ENCODE measurements around the gene CNNM2. TPM values are rescaled to one million over a fixed set of nuclear protein-coding genes. Genes with fewer than 3 reads are reported as not detected.
"Not testable (repeated sequence)": the region's sequence is repeated elsewhere in the genome, so short reads cannot be mapped to it uniquely, and the experiment has no call there.

Gene CNNM2
- total and polyA plus RNA-seq, 8 donors = 2.0 to 8.9 (median 5.9) TPM

GRCh38 chr10:103064956-103065355, 146.9 kb downstream of the CNNM2 start:
- Histone ChIP-seq H3K4me3 (no peak overlapping the region), H3K27me3 (no peaks in the 10 kb centered on the region), H3K4me1 (no peaks in the 10 kb centered on the region), H3K27ac (no peak overlapping the region), H3K9me3 (no peaks in the 10 kb centered on the region), H3K36me3 (no peaks in the 10 kb centered on the region)
- ATAC-seq (no peak), FAIRE-seq (no peak), DNase-seq (no peak)
- whole genome bisulfite sequencing, 2 donors = 90 to 95% methylated on average over 4 of the region's 4 CpGs
- intact Hi-C loops (cut with DNase I) = loop anchor here in 1 of 3 donors (5.0 kb wide), 1 partner anchor 148 kb away; the partner anchor contains the start of gene CNNM2
- TF ChIP-seq, protein P1, sequence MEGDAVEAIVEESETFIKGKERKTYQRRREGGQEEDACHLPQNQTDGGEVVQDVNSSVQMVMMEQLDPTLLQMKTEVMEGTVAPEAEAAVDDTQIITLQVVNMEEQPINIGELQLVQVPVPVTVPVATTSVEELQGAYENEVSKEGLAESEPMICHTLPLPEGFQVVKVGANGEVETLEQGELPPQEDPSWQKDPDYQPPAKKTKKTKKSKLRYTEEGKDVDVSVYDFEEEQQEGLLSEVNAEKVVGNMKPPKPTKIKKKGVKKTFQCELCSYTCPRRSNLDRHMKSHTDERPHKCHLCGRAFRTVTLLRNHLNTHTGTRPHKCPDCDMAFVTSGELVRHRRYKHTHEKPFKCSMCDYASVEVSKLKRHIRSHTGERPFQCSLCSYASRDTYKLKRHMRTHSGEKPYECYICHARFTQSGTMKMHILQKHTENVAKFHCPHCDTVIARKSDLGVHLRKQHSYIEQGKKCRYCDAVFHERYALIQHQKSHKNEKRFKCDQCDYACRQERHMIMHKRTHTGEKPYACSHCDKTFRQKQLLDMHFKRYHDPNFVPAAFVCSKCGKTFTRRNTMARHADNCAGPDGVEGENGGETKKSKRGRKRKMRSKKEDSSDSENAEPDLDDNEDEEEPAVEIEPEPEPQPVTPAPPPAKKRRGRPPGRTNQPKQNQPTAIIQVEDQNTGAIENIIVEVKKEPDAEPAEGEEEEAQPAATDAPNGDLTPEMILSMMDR (IDR thresholded peaks at IDR 0.05) = no peak

DNA sequence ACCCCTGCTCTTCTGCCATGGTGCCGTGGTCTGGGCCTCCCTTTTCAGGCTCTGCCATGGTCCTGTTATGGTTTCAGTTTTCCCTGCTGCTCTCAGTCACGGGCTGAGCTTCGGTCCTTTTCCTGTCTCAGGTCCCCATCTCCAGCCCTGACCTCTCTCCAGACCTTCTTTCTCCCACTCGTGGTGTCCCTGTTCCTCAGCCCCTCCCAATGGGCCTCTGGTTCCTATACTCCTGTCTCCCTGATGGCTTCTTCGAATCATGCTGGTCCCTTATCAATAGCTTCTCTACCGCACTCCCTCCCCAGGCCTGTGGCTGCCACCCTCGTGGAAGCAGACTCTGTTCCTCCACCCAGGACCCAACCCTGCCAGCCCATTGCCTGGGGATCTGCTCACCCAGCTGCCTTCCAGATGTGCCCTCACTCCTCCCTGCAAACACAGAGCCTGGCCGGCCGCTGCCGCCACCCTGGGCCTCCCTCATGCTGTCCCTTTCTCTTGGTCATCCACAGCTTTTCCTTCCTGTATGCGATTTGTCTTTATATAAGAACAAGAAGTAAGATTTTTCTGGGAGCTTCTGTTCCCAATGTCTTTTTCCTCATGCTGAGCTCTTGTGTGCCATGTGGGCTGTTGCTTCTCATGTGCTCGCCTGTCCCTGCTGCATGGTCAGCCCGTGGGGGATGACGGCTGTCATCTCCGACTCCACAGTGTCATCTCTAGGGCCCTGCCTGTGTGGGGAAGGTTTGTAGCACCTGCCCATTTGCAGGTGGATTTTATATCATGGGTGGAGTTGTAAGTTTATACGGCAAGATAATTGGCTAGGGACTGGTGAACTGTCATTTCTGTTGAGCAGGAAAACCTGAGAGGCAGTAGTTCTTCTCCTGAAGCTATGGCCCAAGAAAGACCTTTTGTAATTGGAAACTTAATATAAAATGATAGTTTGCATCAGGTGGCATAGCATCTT, 148.3 kb downstream of the CNNM2 start:
- Histone ChIP-seq H3K27ac (no peak overlapping the region), H3K36me3 (no peaks in the 10 kb centered on the region), H3K27me3 (no peaks in the 10 kb centered on the region), H3K4me3 (no peak overlapping the region), H3K9me3 (no peaks in the 10 kb centered on the region), H3K4me1 (no peaks in the 10 kb centered on the region)
- 89 to 94% methylated on average over 16 of the region's 16 CpGs for WGBS, 2 donors
- no peak for FAIRE-seq
- DNase-seq = no peak
- TF ChIP-seq, protein P1 (IDR thresholded peaks at IDR 0.05) = no peak
- ATAC-seq = no peak
- intact Hi-C loops (cut with DNase I) = loop anchor here in 2 of 3 donors (2.0 to 5.0 kb wide), 2 partner anchors 149 to 234 kb away; partner anchors contain the start of gene CNNM2 (in 1 of the 2)

- ATAC-seq, H3K27ac ChIP-seq: not testable (repeated sequence)
- 87 to 92% methylated on average over 4 of the region's 4 CpGs for WGBS, 2 donors
Measured at GRCh38 chr10:103067099-103067477, 149.0 kb downstream of the CNNM2 start.

DNA sequence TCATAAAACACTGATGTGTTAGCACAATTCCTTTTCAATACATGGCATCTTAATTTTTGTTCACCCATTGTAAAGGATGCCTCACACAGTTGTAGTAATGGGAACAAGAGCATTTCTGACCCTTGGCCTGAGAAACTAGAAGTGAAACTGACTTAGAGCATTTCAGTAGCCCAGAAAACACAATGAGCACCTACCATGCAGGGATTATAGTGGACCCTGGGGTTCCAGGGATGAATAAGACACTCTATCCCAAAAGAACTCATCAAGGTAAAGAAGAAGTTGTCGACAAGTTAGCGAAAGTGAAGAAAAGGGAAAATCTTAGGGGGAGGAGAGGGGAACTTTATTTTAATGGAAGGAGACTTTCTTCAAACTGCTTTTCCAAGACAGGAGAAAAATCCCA, 149.4 kb downstream of the CNNM2 start:
- TF ChIP-seq, protein P1 (IDR thresholded peaks at IDR 0.05) = no peak
- Histone ChIP-seq H3K27me3 (no peaks in the 10 kb centered on the region), H3K4me1 (no peaks in the 10 kb centered on the region), H3K36me3 (no peaks in the 10 kb centered on the region), H3K4me3 (no peak overlapping the region), H3K27ac (no peak overlapping the region), H3K9me3 (no peaks in the 10 kb centered on the region)
- DNase-seq (no peak), ATAC-seq (no peak), FAIRE-seq (no peak)
- intact Hi-C loops (cut with DNase I) = loop anchor here in 2 of 3 donors (2.0 to 5.0 kb wide), 2 partner anchors 150 to 235 kb away; partner anchors contain the start of gene CNNM2 (in 1 of the 2)
- 94 to 95% methylated on average over 2 of the region's 2 CpGs for WGBS, 2 donors

More at GRCh38 chr10:103067099-103067477, 149.0 kb downstream of the CNNM2 start:
- H3K36me3 ChIP-seq, H3K27me3 ChIP-seq, FAIRE-seq, H3K4me3 ChIP-seq, DNase-seq, H3K9me3 ChIP-seq, H3K4me1 ChIP-seq: not testable (repeated sequence)
- intact Hi-C loops (cut with DNase I) = loop anchor here in 2 of 3 donors (2.0 to 5.0 kb wide), 2 partner anchors 150 to 234 kb away; partner anchors contain the start of gene CNNM2 (in 1 of the 2)

DNA sequence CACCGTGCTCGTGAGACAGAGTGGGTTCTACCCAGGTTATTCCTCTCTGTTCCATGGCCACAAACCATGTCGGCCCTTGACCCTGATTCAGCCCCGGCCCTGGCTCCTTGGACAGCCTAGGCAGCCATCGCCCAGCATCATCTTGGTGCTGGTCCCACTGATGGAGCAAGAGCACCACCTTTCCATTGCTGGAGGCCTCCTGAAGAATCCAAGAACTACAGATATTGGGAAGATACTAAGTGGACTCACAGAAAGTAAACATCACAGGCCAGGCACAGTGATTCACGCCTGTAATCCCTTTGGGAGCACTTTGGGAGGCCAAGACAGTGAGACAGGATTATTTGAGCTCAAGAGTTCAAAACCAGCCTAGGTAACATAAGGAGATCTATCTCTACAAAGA, 149.9 kb downstream of the CNNM2 start:
- no peaks in the 10 kb centered on the region for H3K36me3 ChIP-seq
- no peaks in the 10 kb centered on the region for H3K27me3 ChIP-seq
- no peak overlapping the region for H3K4me3 ChIP-seq
- H3K4me1 ChIP-seq = no peaks in the 10 kb centered on the region
- no peaks in the 10 kb centered on the region for H3K9me3 ChIP-seq
- DNase-seq (no peak), FAIRE-seq (no peak), ATAC-seq (no peak)
- TF ChIP-seq, protein P1 (IDR thresholded peaks at IDR 0.05) = no peak
- H3K27ac ChIP-seq = no peak overlapping the region
- intact Hi-C loops (cut with DNase I) = loop anchor here in 2 of 3 donors (2.0 to 5.0 kb wide), 2 partner anchors 151 to 235 kb away; partner anchors contain the start of gene CNNM2 (in 1 of the 2)
- 84 to 87% methylated on average over 6 of the region's 6 CpGs for WGBS, 2 donors

Measured in pancreas (tissue), 10 donors.